HG02973 (cell line): Measurements from ENCODE around the gene UNC50.

Source experiments
- ATAC-seq: cut with Tn5 transposase; IDR thresholded peaks from one replicate; pipeline ENCODE4 v1.9.1; 2021; ENCODE audit warnings: moderate library complexity; ENCODE audit not compliant: unreplicated experiment

UNC50 gene, protein sequence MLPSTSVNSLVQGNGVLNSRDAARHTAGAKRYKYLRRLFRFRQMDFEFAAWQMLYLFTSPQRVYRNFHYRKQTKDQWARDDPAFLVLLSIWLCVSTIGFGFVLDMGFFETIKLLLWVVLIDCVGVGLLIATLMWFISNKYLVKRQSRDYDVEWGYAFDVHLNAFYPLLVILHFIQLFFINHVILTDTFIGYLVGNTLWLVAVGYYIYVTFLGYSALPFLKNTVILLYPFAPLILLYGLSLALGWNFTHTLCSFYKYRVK

DNA sequence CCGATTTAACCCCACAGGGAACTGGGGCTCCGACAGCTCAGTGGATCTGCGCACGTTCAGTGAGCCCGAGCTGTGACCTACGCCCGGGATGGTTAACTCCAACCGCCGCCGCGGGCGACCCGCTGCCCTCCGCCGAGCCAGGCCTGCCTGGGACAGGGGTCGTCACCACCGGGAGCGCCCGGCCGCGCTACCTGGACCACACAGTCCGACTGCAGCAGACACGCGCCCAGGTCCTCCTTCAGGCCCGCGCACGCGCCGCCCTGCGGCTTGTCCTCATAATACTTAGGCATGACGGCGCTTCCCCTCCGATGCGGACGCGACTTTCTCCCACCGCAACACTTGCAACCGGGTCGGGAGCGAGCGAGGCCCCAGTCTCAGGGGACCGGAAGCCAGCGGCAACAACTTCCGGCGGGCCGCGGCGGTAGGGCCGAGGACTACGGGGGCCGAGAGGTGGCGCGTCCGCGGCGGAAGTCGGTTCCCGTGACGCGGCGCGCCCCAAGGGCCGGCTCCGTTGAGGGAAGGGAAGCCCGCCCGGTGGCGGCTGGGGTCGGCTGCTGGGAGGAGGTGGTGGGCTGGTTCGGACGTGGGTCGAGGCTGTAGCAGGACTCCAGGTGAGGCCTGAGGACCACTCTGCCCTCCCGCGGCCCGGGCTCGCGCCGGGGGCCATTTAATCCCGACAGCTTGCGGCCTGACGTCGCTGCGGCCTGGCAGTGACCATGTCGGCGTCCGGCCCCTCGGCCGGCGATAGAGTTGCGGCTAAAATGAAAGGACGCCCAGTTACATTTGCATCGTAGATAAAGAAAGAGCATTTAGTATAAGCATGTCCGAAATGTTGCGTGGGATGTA lies at the start of gene UNC50, which contains the start of gene COA5:
Gene UNC50 (plus strand): TSS at position 474 of the 846 bp plus-strand sequence. CDS start 1,171 bp downstream, outside the sequence.
Gene COA5 (minus strand): TSS at position 397 of the 846 bp plus-strand sequence. CDS start 107 bp downstream, at position 290.
- ATAC-seq = peak; percentile 83

DNA sequence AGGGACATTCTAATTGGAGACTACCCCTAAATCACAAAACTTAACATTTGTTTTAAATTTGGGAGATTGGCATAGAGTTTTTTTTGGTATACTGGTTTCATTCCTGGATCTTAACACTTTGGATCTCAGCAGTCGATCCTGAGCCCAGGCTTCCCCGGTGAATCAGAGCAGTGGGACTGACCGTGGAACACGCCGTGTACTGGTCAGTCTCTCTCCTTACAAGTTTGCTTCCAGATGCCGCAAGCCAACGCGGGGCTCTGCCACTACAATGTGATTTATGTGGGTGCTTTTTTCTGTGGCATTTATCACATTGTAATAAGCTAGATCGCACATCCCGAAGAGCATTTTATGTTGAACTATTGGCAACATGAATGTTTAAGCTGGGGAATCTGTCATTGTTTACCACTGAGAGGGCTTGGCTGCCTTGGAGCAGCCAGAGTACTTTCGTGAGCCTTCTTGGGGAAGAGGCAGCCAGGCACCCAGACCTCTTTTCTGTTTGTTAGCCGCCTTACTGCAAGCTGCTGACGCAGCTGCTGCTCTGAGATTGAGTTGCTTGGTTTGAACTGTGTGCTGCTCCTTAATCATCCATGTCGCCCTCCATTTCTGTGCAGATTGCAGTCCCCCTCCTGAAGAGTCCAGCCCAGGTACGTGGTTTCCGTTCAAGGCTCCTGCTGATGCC lies 49.4 kb upstream of the UNC50 start:
- ATAC-seq = no peak

DNA sequence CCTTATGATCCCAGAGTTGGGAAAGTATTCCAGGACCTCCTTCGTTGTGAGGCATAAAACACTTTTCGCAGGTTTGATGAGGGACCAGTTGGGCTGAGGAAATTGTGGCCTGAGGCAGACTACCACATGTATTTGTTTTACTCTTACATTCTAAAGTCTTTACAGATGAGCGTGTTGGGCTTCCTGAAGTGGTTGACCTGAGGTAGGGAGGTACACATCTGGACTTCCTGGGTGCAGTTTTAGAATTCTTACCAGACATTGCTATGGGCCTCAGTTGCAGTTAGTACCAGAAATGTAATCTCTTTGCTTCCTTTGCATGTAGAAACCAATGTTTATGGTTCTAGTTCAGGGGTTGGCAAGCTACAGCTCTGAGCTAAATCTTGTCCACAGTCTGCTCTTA lies 48.8 kb upstream of the UNC50 start:
- ATAC-seq = no peak

DNA sequence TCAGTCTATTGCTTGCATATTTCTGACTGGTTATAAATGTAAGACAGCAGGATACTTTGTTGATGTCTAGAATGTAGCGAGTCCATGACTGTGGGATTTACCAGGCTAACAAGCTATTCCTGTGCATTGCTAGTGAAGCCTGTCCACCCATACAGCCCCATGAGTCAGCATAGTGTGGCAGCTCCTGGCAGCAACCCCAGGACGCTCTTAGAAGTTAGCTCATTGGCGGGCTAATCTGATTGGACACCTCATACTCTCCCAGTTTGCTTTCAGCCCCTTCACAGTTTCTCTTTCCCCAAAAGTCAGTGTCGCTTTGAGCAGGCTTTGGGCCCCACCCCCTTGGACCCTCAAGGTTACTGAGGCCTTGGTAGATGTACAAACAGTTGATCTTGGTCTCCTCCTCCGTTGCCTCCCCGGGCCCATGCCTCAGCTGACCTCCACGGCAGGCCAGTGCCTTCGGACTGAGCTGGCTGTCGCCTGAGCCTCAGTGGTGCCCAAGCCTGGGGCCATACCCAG lies 48.1 kb upstream of the UNC50 start:
- ATAC-seq = no peak

DNA sequence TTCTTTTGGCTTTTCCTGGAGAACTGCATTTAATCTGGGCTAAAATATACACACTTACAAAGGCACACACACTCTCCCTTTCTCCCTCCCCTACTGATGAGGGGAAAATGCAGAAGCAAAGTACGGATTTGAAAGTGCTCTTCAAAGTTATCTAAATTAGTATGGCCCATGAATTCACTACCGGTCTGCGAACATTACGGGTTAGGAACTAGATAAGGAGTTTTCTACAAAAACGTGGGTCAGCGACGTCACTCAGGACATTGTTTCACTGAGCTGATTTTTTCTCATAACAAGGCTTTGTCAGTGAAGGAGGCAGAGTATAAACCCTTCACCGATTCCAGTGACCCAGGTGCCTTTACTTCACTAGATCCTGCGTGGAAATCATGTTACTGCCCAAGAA lies 47.4 kb upstream of the UNC50 start:
- ATAC-seq = no peak

DNA sequence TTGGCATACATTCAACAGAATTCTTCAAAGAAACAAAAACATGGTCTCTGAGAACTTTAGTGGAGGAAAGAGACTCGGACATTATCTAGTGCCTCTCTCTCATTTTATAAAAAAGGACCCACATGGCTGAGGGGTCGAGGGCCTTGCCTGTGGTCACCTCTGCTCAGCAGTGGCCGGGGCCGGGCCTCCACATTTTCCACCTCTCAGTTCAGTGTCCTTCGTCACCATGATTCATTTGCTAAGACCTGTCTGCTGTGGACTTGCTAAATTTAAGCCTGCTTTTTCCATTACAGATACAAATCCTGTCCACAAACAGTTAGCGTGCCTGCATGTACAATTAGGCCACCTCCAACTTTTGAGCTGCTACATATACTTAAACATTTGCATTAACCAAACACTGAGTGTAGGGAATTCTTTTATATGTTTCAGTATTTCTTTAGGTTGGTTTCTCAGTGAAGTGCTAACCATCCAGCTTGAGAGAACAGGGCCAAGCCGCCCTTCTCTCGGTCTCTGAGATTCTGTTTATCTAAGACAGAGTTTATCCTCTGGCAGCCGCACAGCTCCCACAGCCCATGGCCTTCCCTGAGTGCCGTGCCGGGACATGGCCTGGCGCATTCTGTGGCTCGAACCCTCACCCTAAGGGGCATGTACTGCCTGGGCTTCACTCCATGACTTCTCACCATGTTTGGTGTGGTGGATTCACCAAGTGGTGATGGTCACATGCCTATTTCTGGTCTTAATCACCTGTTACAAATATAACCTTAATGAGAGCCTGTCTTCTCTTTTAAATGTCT lies 46.3 kb upstream of the UNC50 start:
- no peak for ATAC-seq

DNA sequence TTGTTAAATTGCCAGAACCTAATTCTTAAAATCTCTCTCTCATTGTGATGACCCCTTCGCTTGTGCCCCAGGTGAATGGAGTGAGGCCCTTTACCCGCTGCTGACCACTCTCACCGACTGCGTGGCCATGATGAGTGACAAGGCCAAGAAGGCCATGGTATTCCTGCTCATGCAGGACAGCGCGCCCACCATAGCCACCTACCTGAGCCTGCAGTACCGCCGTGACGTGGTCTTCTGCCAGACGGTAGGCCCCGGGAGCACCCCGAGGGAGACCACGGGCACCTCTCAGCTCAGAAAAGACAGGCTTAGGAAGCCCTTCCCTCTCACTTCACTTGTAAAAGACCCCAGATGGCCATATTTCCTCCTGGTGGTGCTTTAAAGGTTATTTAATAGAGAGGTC lies 45.0 kb upstream of the UNC50 start:
- no peak for ATAC-seq

DNA sequence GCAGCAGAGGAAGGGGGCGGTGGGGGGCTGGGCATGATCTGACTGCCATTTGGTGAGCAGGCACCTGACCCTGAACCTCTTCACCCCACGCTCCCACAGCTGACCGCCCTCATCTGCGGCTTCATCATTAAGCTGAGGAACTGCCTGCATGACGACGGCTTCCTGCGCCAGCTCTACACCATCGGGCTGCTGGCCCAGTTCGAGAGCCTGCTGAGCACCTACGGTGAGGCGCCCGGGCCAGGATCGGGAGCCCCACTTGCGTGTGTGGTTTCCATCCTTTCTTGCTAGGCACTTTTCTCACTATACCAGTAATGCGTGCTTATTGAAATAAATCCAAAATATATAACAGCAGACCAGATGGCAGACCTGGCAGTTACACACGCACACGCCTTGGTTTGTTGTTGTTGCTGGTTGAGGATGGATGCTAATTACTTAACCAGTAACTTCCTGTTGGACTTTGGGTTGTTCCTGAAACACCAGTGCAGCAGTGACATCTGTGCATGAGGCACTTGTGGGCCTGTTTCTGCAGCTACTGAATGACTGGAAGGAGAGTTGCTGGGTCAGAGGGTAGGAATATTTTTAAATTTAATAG lies 43.8 kb upstream of the UNC50 start:
- ATAC-seq = no peak

DNA sequence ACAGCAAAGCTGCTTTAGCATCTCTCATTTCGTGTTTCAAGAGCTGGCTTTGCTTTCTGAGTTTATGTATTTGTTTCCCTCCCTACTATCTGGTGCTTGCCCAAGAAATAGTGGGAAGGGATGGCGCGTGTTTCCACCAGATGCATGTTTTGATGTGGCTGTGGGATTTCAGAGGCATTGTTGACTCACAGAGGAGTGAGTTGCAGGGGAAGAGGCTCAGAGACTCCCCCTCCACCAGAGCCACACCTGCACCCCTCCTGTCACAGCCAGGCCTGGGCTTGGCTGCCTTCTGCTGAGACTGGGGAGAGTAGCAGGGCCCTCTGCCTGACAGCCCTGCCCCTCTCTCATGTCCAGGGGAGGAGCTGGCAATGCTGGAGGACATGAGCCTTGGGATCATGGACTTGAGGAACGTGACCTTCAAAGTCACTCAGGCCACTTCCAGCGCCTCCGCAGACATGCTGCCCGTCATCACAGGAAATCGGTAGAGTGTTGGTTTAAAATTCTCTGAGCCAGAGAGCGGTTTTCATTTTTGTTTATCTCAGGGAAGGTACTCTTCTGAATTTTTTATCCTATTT lies 43.0 kb upstream of the UNC50 start:
- ATAC-seq = no peak

DNA sequence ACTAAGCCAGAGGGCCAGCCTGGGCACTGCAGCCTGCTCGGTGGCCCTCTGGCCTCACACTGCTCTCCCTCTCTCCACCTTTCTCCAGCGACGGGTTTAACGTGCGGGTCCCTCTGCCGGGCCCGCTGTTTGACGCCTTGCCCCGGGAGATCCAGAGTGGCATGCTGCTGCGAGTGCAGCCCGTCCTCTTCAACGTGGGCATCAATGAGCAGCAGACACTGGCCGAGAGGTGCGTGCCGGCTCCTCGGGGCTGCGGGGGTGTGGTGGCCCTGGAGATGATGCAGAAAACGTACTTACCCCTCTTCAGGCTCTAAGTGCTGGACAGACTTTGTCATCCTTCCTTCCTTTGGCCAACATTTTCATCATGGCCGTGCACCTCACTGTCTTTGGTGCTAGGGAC lies 42.4 kb upstream of the UNC50 start:
- no peak for ATAC-seq

DNA sequence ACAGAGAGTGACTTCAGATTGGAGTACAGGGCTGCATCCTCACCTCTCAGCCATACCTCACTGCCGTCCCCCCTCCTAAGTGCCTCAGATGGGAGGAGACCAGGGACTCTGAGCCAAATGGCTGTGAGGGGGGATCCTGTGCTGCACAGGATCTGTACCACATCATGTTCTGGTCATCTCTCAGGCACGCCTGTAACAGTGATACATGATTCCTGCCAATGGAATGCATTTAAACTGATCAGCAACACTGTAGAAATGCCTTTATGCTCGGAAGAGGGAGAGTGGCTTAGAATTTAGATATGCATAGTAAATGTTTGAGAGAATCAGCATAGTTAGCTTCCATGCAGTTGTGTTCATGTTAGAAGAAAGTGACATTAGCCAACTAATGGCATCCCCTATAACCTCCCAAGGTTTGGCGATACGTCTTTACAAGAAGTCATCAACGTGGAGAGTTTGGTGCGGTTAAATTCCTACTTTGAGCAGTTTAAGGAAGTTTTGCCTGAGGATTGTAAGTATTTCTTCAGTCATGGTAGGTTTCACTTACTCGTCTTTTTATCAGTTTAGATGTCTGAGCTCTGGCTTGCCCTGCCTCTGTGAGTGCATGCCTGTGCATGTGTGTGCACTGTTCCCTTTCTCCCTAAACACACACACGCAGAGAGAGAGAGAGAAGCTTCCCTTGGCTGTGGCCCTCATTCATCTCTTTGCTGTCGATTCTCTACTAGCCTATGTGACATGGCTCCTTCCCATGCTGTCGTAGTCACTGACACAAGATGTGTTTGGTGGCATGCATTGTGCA lies 40.0 kb upstream of the UNC50 start:
- ATAC-seq = no peak

DNA sequence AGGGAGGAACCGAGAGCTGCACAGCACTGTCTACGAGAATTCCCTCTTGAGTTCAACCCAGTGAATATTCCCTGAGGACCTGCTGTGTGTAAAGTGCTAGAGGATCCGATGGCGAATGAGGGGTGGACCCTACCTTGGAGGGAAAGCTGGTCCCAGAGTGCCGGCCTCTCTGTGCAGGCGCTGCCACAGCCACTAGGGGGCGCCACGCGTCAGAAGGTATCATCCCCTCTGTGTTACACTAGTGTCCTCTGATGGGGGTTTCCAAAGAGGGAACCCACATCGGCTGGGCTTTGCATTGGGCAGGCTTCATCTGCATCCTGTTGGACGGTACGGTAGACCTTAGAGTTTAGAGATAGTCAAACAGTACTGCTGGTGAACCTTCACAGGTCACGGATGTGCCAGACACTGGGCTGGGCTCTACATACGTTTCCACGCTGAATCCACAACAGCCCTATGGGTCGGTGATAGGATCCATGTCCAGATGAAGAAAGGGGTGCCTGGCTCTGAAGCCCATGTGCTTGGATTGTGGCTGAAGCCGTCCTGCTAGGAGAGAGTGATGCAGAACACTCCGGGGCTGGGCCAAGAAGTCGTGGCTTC lies 39.1 kb upstream of the UNC50 start:
- ATAC-seq = no peak

DNA sequence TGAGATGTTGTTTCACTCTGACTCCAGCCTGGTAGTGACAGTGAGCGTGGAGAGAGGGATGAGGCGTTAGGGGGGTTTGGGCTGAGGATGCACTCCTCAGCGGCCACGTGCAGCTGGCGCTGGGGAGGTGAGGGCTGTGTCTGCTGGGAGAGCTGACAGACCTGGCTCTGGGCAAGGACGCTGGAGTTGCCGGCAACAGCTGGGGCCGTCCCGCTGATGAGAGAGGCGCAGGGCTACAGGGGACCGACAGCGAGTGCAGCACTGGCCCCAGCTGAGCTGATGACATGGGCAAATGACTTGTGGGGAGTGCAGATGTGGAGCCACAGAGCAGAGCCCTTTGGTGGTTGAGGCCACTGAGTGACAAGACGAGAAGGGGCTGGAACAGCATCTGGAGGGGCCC lies 38.5 kb upstream of the UNC50 start:
- ATAC-seq = no peak

DNA sequence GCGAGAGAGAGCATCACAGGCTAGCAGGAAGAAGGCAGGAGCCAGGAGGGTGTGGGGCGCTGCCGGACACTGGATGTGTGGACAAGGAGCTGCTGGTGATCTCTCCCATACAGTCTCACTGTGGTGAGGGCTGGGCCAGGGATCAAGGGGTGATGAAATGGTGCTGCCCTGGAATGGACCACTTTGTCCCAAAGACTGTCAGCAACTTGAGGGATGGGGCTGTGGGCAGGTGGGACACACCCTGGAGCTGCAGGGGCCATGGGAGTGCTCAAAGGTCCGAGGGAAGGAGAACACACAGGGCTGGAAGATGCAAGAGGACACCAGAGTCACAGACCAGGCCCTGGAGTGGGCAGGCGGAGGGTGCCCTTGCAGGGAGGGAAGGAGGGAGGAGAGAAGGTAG lies 38.0 kb upstream of the UNC50 start:
- no peak for ATAC-seq

DNA sequence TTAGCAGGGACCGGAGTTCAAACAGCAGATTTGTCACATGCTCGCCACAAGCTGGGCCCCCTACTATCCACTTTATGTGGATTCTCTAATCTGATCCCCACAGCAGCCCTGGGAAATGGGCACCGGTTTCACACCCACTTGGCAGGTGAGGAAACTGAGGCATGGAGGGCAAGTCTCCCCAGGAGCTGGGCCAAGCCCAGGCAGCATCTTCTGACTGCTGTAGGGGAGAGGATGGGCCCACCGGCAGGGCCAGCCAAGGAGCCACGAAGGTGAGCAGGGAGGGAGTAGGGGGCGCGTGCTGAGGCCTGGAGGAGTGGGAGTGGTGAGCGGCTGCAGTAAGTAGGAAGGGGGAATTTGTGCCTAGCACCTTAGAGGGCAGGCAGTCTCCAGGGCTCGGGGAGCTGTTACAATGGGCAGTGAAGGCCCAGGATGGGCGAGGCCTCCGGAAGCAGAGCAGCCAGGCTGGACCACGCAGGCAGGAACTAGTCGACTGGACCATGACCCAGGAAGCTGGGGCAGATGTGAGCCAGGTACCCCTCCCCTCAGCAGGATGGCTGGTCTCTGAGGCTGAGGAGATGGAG lies 37.2 kb upstream of the UNC50 start:
- ATAC-seq = no peak

DNA sequence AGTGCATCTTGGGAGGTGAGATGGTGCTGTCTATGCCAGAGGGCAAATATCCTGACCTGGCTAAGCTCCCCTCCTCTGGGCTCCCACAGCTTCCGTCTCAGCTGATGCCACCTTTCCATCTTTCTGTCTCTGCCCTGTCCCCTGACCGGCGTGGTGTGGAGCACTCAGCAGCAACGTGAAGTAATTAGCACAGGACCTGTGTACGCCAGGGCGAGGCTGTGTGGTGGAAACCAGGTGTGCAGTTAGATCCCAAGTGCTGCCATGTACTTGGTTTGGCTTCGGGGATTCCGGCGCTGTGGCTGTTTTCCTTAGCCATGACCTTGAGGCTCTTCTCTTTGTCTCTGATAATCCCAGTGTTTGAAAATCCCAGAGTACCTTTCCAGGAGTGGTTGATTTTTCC lies 36.6 kb upstream of the UNC50 start:
- ATAC-seq = no peak

DNA sequence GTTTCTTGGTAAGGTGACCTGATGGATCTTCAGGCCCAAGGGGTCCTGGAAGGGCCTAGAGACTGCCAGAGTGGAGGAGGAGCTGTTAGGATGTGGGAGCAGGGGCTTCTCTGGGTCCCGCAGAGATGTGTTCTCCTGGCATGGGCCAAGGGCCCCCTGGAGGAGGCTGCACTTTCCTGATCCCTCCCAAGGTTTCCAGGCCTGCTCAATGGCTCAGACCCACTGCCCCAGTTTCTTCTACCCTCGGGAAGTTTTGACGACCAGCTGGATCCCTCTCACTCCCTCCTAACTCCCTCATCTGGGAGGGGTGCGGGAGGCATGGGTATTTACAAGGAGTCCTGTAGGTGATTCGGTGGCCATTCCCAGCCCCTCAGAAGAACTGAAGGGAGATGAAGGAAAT lies 36.2 kb upstream of the UNC50 start:
- no peak for ATAC-seq

DNA sequence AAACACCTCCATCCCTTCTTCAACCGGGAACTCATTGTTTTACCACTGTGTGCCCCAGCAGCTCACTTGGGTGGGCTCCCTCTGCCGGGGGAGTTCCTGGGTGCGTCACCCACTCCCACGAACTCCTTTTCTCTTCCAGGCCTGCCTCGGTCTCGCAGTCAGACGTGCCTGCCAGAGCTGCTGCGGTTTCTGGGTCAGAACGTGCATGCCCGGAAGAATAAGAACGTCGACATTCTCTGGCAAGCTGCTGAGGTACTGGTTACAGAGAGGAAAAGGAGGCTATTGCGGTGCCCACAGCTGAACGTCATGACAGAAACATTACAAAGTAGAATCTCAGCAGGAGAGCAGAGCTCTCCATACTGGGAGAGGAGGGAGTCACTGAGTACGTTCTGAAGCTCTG lies 35.7 kb upstream of the UNC50 start:
- ATAC-seq = no peak
